GM18499 (cell line): ENCODE data around the gene NALCN.
A peak's percentile ranks its signal among the peaks of the same experiment; 100 is the strongest.

Source experiments
- ATAC-seq: cut with Tn5 transposase; IDR thresholded peaks from one replicate; pipeline ENCODE4 v1.9.1; 2021; ENCODE audit warnings: moderate number of reproducible peaks; ENCODE audit not compliant: insufficient read depth, unreplicated experiment

NALCN gene

GRCh38 chr13:101218484-101218883, 197.8 kb downstream of the NALCN start:
- ATAC-seq = no peak

- ATAC-seq = no peak
Observed at GRCh38 chr13:101217086-101217485, 199.2 kb downstream of the NALCN start.

GRCh38 chr13:101211261-101211660, 205.0 kb downstream of the NALCN start:
- ATAC-seq = no peak

- no peak for ATAC-seq
Observed at GRCh38 chr13:101210774-101211173, 205.5 kb downstream of the NALCN start.

DNA sequence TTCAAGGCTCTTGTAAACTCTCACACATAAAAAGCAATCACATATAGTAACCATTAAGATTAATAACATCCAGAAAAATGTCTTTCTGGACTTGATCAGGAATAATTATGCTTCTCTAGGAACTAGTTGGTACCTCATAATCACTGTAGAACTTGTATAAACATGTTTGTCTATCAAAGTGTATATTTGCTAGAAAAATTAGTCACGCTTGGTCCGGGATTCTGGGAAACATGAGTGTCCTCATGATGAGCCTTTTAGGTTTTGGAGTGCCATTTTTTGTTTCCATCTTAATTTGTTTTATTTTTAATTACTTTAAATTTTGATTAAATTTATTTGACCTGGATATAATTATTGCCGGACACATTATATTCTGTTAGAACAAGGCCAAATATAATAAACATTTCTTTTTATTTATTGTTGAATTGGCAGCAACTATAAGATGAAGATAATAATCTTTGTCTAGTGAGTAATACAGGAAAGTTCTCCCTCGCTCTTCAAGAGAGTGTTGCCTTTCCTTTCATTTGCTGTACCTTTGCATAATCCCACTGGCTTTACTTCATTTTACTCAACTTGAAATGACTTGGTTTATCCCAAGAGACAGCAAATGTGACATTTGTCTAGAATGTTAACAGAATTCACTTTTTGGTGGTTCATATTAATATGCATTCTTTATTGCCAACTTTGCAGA, 207.0 kb downstream of the NALCN start:
- ATAC-seq = no peak

GRCh38 chr13:101205408-101205807, 210.9 kb downstream of the NALCN start:
- peak; percentile 64 for ATAC-seq

DNA sequence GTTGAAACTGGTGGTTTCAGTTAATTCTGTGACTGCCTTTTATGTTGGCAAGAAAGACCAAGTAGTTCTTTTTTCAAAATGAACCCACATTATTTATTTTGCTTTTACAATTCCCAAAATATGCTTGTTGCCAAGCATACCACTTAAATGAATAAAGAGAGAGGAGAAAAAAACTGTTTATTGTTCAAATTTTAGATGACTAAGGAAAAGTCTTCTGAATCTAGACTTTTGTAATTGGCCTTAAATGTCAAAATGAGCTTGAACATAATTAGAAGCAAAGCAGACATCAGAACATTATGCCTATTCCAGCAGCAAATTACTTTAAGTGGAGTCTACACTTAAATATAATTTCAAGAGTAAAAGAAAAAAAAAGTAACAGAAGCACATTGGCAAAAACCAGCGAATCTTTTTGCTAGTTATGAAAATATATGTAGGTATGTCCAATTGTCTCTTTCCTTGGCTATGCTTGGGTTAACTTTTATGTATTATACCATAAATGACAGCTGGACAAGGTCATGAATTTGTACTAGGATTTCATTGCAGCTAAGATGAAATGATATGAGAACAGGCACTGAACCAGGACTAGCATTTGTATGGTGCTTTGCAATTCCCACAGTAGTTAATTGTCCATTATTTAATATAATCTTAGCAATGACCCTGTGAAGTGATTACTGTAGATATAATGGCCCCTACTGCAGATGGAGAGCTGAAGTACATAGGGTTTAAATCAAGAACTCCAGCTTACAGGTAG, 211.9 kb downstream of the NALCN start:
- ATAC-seq = no peak

DNA sequence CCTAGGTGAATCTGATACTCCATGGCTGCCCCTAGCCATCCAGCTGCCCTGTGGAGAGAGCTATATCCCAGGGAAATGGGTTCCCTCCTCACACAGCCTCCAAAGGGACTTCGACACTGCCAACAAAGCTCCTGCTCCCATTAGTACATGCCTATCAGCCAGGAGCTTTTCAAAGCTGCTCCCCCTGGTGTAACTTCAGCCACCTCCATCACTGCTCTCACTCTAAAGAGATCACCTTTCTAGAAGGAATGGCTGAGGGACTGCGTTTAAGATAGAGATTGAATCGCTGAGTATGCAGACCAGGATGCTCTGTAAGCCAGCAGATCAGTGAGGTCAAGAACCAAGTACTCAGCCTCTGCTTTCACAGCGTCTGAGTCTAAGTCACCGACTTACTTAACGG, 213.7 kb downstream of the NALCN start:
- no peak for ATAC-seq

DNA sequence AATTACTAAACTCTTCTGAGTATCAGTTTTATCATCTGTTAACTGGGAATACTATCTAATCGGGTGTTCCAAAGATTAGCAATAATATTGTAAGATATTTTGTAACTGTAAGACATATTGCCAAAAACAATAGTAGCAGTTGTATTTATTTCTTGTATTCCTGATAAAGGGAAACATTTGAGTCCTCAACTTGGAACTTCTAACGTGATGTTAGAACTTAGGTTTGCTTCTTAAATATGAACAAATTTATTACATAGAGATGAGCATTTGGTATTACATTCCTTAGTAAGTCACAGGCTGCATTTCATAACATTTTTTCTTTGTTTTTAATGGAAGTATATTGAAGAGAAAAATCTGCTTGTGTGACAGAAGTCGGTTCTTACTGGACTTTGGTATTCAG, 225.3 kb downstream of the NALCN start:
- ATAC-seq = no peak

- no peak for ATAC-seq
Observed at GRCh38 chr13:101190337-101190736, 226.0 kb downstream of the NALCN start.

DNA sequence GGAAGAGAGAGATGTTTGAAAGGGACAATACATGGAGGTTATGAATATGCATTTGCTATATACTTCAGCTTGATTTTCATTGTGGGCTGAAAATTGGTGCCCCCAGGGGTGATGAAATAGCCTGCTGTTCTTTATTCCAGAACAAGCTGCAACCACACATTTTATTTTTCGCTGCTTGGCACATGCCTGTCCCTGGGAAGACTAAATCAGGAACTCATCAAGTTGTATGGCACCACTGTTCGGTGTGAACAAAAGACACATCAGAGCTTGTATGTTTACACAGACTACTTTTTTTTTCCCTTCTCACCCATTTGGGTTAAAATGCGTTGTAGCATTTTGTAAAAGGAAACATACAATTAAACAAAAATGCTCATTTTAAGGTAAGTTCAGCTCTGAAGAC, 230.7 kb downstream of the NALCN start:
- no peak for ATAC-seq

- ATAC-seq = no peak
Observed at GRCh38 chr13:101181076-101181685, 235.1 kb downstream of the NALCN start.

DNA sequence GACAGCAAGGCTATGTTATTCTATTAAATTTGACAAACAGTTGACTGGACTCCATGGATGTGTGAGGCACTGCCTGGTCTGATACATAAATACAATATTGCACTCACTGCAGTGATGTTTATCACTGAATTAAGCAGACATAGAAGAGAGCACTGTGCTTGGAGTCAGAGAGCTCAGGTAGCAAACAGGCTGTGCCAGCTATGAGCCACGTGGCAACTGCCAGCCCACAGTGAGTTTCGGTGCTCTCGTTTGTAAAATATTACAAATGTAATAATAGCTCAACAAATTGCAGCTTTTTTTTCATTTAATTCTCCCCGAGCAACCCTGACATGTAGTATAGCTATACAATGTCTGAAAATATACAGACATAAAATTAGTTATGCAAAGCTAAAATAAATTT, 237.3 kb downstream of the NALCN start:
- ATAC-seq = no peak

GRCh38 chr13:101178406-101178805, 237.9 kb downstream of the NALCN start:
- ATAC-seq = no peak

- ATAC-seq = no peak
Observed at GRCh38 chr13:101170306-101170705, 246.0 kb downstream of the NALCN start.

- ATAC-seq = no peak
Observed at GRCh38 chr13:101157261-101157660, 259.0 kb downstream of the NALCN start.

GRCh38 chr13:101155920-101156319, 260.4 kb downstream of the NALCN start:
- no peak for ATAC-seq

DNA sequence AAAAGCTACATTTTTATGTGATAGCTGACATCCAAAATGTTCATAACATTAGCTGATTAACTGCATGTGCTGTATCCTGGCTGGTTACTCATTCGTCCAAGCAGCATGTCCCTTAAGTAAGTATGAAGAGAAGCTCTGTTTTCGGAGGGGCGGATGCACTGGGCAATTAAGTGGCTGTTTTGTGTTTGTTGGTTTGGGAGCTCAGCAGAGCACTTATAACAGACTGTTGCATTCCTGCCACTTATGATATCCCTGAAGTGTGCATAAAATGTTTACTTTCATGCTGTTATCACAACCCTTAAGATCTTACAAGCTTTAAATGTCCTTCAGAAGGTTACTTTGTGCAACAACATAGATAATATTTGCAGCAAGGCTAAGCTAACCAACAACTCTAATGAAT, 264.1 kb downstream of the NALCN start:
- ATAC-seq = no peak

GRCh38 chr13:101150998-101151397, 265.3 kb downstream of the NALCN start:
- no peak for ATAC-seq

DNA sequence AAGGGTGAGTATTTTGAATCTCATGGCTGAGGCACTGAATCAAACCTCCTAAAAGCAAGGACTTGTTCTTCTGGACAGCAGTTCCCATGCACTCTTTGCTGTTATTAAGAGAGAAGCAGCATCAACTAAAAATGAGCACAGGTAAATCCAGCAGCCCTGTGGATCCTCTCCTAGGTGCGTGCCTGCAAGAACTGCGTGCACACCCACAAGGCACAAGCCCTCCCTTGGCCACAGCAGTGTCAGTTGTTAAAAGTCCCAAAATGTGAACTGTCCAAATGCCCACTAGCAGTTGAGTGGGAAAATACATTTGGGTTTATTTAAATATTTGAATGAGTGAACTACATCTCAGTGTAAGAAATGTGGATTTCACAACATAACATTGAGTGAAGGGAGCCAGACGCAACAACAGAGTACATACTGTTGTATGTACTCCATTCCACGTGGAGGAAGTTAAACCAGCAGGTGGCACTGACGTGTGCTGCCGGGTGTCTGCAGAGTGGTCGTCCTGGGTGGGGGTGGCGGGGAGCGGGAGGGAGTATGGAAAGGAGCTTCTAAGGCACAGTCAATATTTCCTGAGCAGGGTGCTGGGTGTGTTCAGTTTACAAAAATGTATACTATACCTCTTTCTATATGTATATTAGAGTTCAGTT, 266.4 kb downstream of the NALCN start:
- ATAC-seq = no peak
